ENCODE data around the gene CLRN2. TPM values are rescaled to one million over a fixed set of nuclear protein-coding genes. Genes with fewer than 3 reads are reported as not detected.

CLRN2 gene
- total RNA-seq, 2 donors from 2014 or later: not detected

GRCh38 chr4:17510582-17510981 is 4.4 kb upstream of the CLRN2 start:
- peak overlapping the region; percentile 74 for H3K4me3 ChIP-seq (ENCODE audit: low read length)
- no peak overlapping the region for H3K27ac ChIP-seq (ENCODE audit: low read depth, low read length)
- H3K4me1 ChIP-seq (ENCODE audit: control insufficient read depth, insufficient read depth, low read length): no peaks in the 10 kb centered on the region
- TF ChIP-seq CTCF (conservative IDR thresholded peaks at IDR 0.05): peak; percentile 10
- H3K36me3 ChIP-seq (ENCODE audit: control insufficient read depth, insufficient read depth, low read length): peaks cover 23% of the 10 kb centered on the region
- no peak overlapping the region for H3K9ac ChIP-seq (ENCODE audit: extremely low read depth, low read length, poor library complexity, severe bottlenecking)
- WGBS, 2 experiments (ENCODE audit: insufficient coverage in 1 of 2, insufficient read length in 1 of 2): 94 to 100% methylated on average over 1 to 3 of the region's 3 CpGs
- DNase-seq: no peak
- H3K27me3 ChIP-seq (ENCODE audit: control insufficient read depth, insufficient read depth, low read length, poor library complexity, severe bottlenecking): no peaks in the 10 kb centered on the region
- H3K9me3 ChIP-seq (ENCODE audit: control insufficient read depth, low read length): no peaks in the 10 kb centered on the region
- Mint-ChIP-seq H3K27me3 (ENCODE audit: insufficient read depth) (peaks cover 44% of the 10 kb centered on the region), H3K9me3 (no peaks in the 10 kb centered on the region), H3K4me3 (peak overlapping the region; percentile 69), H3K36me3 (ENCODE audit: low read depth) (peaks cover 16% of the 10 kb centered on the region), H3K4me1 (peaks cover 16% of the 10 kb centered on the region), H3K27ac (no peak overlapping the region)

- Histone ChIP-seq H3K4me1 (ENCODE audit: control insufficient read depth, insufficient read depth, low read length) (no peaks in the 10 kb centered on the region), H3K27ac (ENCODE audit: low read depth, low read length) (no peak overlapping the region), H3K9me3 (ENCODE audit: control insufficient read depth, low read length) (no peaks in the 10 kb centered on the region), H3K4me3 (ENCODE audit: low read length) (peak overlapping the region; percentile 74), H3K9ac (ENCODE audit: extremely low read depth, low read length, poor library complexity, severe bottlenecking) (no peak overlapping the region), H3K36me3 (ENCODE audit: control insufficient read depth, insufficient read depth, low read length) (peaks cover 23% of the 10 kb centered on the region), H3K27me3 (ENCODE audit: control insufficient read depth, insufficient read depth, low read length, poor library complexity, severe bottlenecking) (no peaks in the 10 kb centered on the region)
- peaks cover 16% of the 10 kb centered on the region for H3K36me3 Mint-ChIP-seq (ENCODE audit: low read depth)
- WGBS, 2 experiments (ENCODE audit: insufficient coverage in 1 of 2, insufficient read length in 1 of 2): 8 to 20% methylated on average over 4 to 9 of the region's 9 CpGs
- H3K4me1 Mint-ChIP-seq: peaks cover 16% of the 10 kb centered on the region
- DNase-seq: peak; percentile 67
- H3K4me3 Mint-ChIP-seq: peak overlapping the region; percentile 69
- no peaks in the 10 kb centered on the region for H3K9me3 Mint-ChIP-seq
- no peak for TF ChIP-seq CTCF (conservative IDR thresholded peaks at IDR 0.05)
- peaks cover 49% of the 10 kb centered on the region for H3K27me3 Mint-ChIP-seq (ENCODE audit: insufficient read depth)
- H3K27ac Mint-ChIP-seq: peak overlapping the region; percentile 57
Measured at GRCh38 chr4:17511051-17511450, 3.9 kb upstream of the CLRN2 start.

GRCh38 chr4:17511509-17511949 is 3.4 kb upstream of the CLRN2 start:
- DNase-seq: peak; percentile 79
- Mint-ChIP-seq H3K9me3 (no peaks in the 10 kb centered on the region), H3K4me3 (peak overlapping the region; percentile 69), H3K27me3 (ENCODE audit: insufficient read depth) (peaks cover 50% of the 10 kb centered on the region), H3K36me3 (ENCODE audit: low read depth) (peaks cover 15% of the 10 kb centered on the region), H3K27ac (peak overlapping the region; percentile 57), H3K4me1 (peaks cover 16% of the 10 kb centered on the region)
- Histone ChIP-seq H3K4me1 (ENCODE audit: control insufficient read depth, insufficient read depth, low read length) (no peaks in the 10 kb centered on the region), H3K36me3 (ENCODE audit: control insufficient read depth, insufficient read depth, low read length) (peaks cover 19% of the 10 kb centered on the region), H3K27ac (ENCODE audit: low read depth, low read length) (no peak overlapping the region), H3K27me3 (ENCODE audit: control insufficient read depth, insufficient read depth, low read length, poor library complexity, severe bottlenecking) (no peaks in the 10 kb centered on the region), H3K9me3 (ENCODE audit: control insufficient read depth, low read length) (no peaks in the 10 kb centered on the region), H3K9ac (ENCODE audit: extremely low read depth, low read length, poor library complexity, severe bottlenecking) (peak overlapping the region; percentile 16), H3K4me3 (ENCODE audit: low read length) (peak overlapping the region; percentile 74)
- 3 to 9% methylated on average over 11 to 32 of the region's 32 CpGs for WGBS, 2 experiments (ENCODE audit: insufficient coverage in 1 of 2, insufficient read length in 1 of 2)
- TF ChIP-seq CTCF (conservative IDR thresholded peaks at IDR 0.05): no peak
